ENCODE results near the gene PLPPR3.
"Not testable (repeated sequence)": the region's sequence is repeated elsewhere in the genome, so short reads cannot be mapped to it uniquely, and the experiment has no call there.

The PLPPR3 gene

GRCh38 chr19:853014-853585 lies 31.3 kb upstream of the PLPPR3 start:
- DNase-seq (ENCODE audit: low read depth), result no peak

- no peak for DNase-seq (ENCODE audit: low read depth)
Measured at GRCh38 chr19:852136-853013, 30.6 kb upstream of the PLPPR3 start, which contains the start of gene ELANE. Gene ELANE, plus strand, starts transcription at chr19:852303. Its CDS starts 26 bp downstream, at chr19:852329.

GRCh38 chr19:850979-851335 lies 29.2 kb upstream of the PLPPR3 start:
- no peak for DNase-seq (ENCODE audit: low read depth)

GRCh38 chr19:850221-850978 lies 28.6 kb upstream of the PLPPR3 start:
- no peak for DNase-seq (ENCODE audit: low read depth)

GRCh38 chr19:849195-849594 lies 27.4 kb upstream of the PLPPR3 start:
- not testable (repeated sequence) for DNase-seq (ENCODE audit: low read depth)

GRCh38 chr19:848386-848921 lies 26.7 kb upstream of the PLPPR3 start:
- no peak for DNase-seq (ENCODE audit: low read depth)

GRCh38 chr19:845707-846521 lies 24.2 kb upstream of the PLPPR3 start:
- DNase-seq (ENCODE audit: low read depth), result no peak

- DNase-seq (ENCODE audit: low read depth), result no peak
Measured at GRCh38 chr19:844546-844971, 22.8 kb upstream of the PLPPR3 start.

- DNase-seq (ENCODE audit: low read depth), result no peak
Measured at GRCh38 chr19:843836-844545, 22.2 kb upstream of the PLPPR3 start.

GRCh38 chr19:843180-843835 lies 21.6 kb upstream of the PLPPR3 start:
- DNase-seq (ENCODE audit: low read depth), result no peak

- not testable (repeated sequence) for DNase-seq (ENCODE audit: low read depth)
Measured at GRCh38 chr19:842802-843179, 21.0 kb upstream of the PLPPR3 start.

- no peak for DNase-seq (ENCODE audit: low read depth)
Measured at GRCh38 chr19:840519-841206, 18.9 kb upstream of the PLPPR3 start, which contains the start of gene PRTN3. Gene PRTN3, plus strand, starts transcription at chr19:840999. Its CDS starts 10 bp downstream, at chr19:841009.

GRCh38 chr19:835210-835810 lies 13.6 kb upstream of the PLPPR3 start:
- DNase-seq (ENCODE audit: low read depth), result no peak

GRCh38 chr19:834216-834615 lies 12.5 kb upstream of the PLPPR3 start:
- no peak for DNase-seq (ENCODE audit: low read depth)

- no peak for DNase-seq (ENCODE audit: low read depth)
Measured at GRCh38 chr19:831407-832369, 9.9 kb upstream of the PLPPR3 start.

GRCh38 chr19:829129-829758 lies 7.5 kb upstream of the PLPPR3 start:
- no peak for DNase-seq (ENCODE audit: low read depth)

GRCh38 chr19:827710-828321 lies 6.1 kb upstream of the PLPPR3 start, which contains the start of gene AZU1:
Gene AZU1, plus strand, starts transcription at chr19:827837. Its CDS starts 10 bp downstream, at chr19:827847.
- DNase-seq (ENCODE audit: low read depth), result no peak
